LHCN-M2 (cell line): ENCODE measurements around the gene LRMDA. TPM values are rescaled to one million over a fixed set of nuclear protein-coding genes. Genes with fewer than 3 reads are reported as not detected.

Experiments used
- DNase-seq: peaks from one replicate; pipeline ENCODE4 v3.0.0-alpha.2; 2012; ENCODE audit warnings: low read depth
- total RNA-seq: library from RNA; depleted of rRNA; stranded (reverse); fragments of >200 nt; gene quantifications from 2 replicates; pipeline ENCODE4 v1.2.3, GENCODE V29; 2014

Gene LRMDA
- total RNA-seq, 1 experiment from 2014 or later: not detected

GRCh38 chr10:75773231-75773780 lies 341.9 kb downstream of the LRMDA start:
- DNase-seq: peak; percentile 43

- no peak for DNase-seq
Measured at GRCh38 chr10:75773813-75774782, 342.7 kb downstream of the LRMDA start.

GRCh38 chr10:75774783-75775490 lies 343.5 kb downstream of the LRMDA start:
- DNase-seq: no peak

- DNase-seq: no peak
Measured at GRCh38 chr10:75776738-75777504, 345.5 kb downstream of the LRMDA start.

GRCh38 chr10:75778665-75779064 lies 347.2 kb downstream of the LRMDA start:
- no peak for DNase-seq

GRCh38 chr10:75779276-75779675 lies 347.9 kb downstream of the LRMDA start:
- DNase-seq: no peak

GRCh38 chr10:75782463-75783248 lies 351.2 kb downstream of the LRMDA start:
- no peak for DNase-seq

GRCh38 chr10:75788394-75789205 lies 357.2 kb downstream of the LRMDA start:
- DNase-seq: no peak

GRCh38 chr10:75793848-75794247 lies 362.4 kb downstream of the LRMDA start:
- no peak for DNase-seq

GRCh38 chr10:75801121-75801520 lies 369.7 kb downstream of the LRMDA start:
- DNase-seq: no peak

- no peak for DNase-seq
Measured at GRCh38 chr10:75801661-75802060, 370.2 kb downstream of the LRMDA start.

- DNase-seq: no peak
Measured at GRCh38 chr10:75803121-75803520, 371.7 kb downstream of the LRMDA start.

- DNase-seq: no peak
Measured at GRCh38 chr10:75803816-75804552, 372.6 kb downstream of the LRMDA start.

- no peak for DNase-seq
Measured at GRCh38 chr10:75806186-75806585, 374.8 kb downstream of the LRMDA start.

GRCh38 chr10:75807456-75807855 lies 376.0 kb downstream of the LRMDA start:
- DNase-seq: no peak

GRCh38 chr10:75809003-75809402 lies 377.6 kb downstream of the LRMDA start:
- DNase-seq: no peak

- peak; percentile 3 for DNase-seq
Measured at GRCh38 chr10:75814014-75814413, 382.6 kb downstream of the LRMDA start.

- no peak for DNase-seq
Measured at GRCh38 chr10:75815066-75815465, 383.6 kb downstream of the LRMDA start.

GRCh38 chr10:75817198-75817597 lies 385.8 kb downstream of the LRMDA start:
- no peak for DNase-seq
